A673 (cell line): ENCODE results near the gene MCAT. TPM values are rescaled to one million over a fixed set of nuclear protein-coding genes. Genes with fewer than 3 reads are reported as not detected.
A peak's percentile ranks its signal among the peaks of the same experiment; 100 is the strongest.

ENCODE experiments used
- BruUV-seq: library from RNA; stranded (reverse); fragments of 400-500 nt; replicated peaks from 2 replicates; lab custom pipeline; 2021; lab: Mats Ljungman, UMichigan
- CTCF ChIA-PET: fragments of 300-600 bp; sonication (Branson Sonifier 250); formaldehyde crosslinking; loops from one replicate; lab custom pipeline; 2022; ENCODE audit warnings: antibody characterized with exemption; lab: Charles Lee
- POLR2A ChIA-PET: fragments of 300-600 bp; sonication (Branson Sonifier 250); formaldehyde crosslinking; loops from one replicate; lab custom pipeline; 2022; ENCODE audit warnings: antibody characterized with exemption; ENCODE audit not compliant: low non-redundant PET; lab: Charles Lee
- DNase-seq: peaks from one replicate; pipeline ENCODE4 v3.0.0-alpha.2; 2015; ENCODE audit warnings: low spot score
- H3K27ac ChIP-seq: fragments of 200-600 bp; sonication (generic); 2 replicates; pipeline ENCODE4 v1.5.1; 2016; ENCODE audit warnings: mixed run types, low read depth, mild to moderate bottlenecking, mixed read lengths, antibody characterized with exemption, low read length; ENCODE audit not compliant: poor library complexity, severe bottlenecking
- H3K27me3 ChIP-seq: fragments of 200-600 bp; sonication (generic); replicated peaks from 2 replicates; pipeline ENCODE4 v1.6.1; 2017; ENCODE audit warnings: mixed run types, low read depth, mild to moderate bottlenecking, mixed read lengths, antibody characterized with exemption, low read length; ENCODE audit not compliant: insufficient read depth, poor library complexity
- H3K36me3 ChIP-seq: fragments of 200-600 bp; sonication (generic); 2 replicates; pipeline ENCODE4 v1.6.1; 2016; ENCODE audit warnings: mixed run types, mild to moderate bottlenecking, mixed read lengths, antibody characterized with exemption, low read length; ENCODE audit not compliant: insufficient read depth, poor library complexity, severe bottlenecking
- H3K4me1 ChIP-seq: fragments of 200-600 bp; sonication (generic); 2 replicates; pipeline ENCODE4 v1.6.1; 2017; ENCODE audit warnings: mixed run types, mild to moderate bottlenecking, mixed read lengths, antibody characterized with exemption, low read length; ENCODE audit not compliant: insufficient read depth, poor library complexity, severe bottlenecking
- H3K4me3 ChIP-seq: fragments of 200-600 bp; sonication (generic); 2 replicates; pipeline ENCODE4 v1.5.1; 2016; ENCODE audit warnings: low read depth, mixed run types, mild to moderate bottlenecking, mixed read lengths, low read length; ENCODE audit not compliant: poor library complexity, severe bottlenecking
- H3K9me3 ChIP-seq: fragments of 200-600 bp; sonication (generic); 2 replicates; pipeline ENCODE4 v1.6.1; 2016; ENCODE audit warnings: mixed run types, low read depth, mild to moderate bottlenecking, mixed read lengths, antibody characterized with exemption, low read length; ENCODE audit not compliant: poor library complexity, severe bottlenecking
- CTCF ChIP-seq: fragments of 300-800, 200-600 bp; sonication (generic); conservative IDR thresholded peaks from 2 replicates; pipeline ENCODE4 v1.5.1; 2017; ENCODE audit warnings: low read depth, mild to moderate bottlenecking, antibody characterized with exemption, low read length, moderate library complexity, mixed read lengths
- EZH2 ChIP-seq: fragments of 200-600 bp; sonication (generic); IDR thresholded peaks from 2 replicates; pipeline ENCODE4 v1.6.1; 2017; ENCODE audit warnings: borderline replicate concordance, low read depth, mild to moderate bottlenecking, mixed read lengths, antibody characterized with exemption, low read length; ENCODE audit not compliant: poor library complexity, severe bottlenecking
- intact Hi-C: fragments of 100-400 bp; cut with micrococcal nuclease; formaldehyde crosslinking; loops from one replicate; pipeline ENCODE4 v1.10.0; 2022; ENCODE audit not compliant: unreplicated experiment
- total RNA-seq: library from RNA; stranded (reverse); gene quantifications from 2 replicates; pipeline ENCODE4 v1.2.3, GENCODE V29; 2021

The MCAT gene
- total RNA-seq, 1 experiment from 2014 or later, result 32.2 TPM

GRCh38 chr22:43136801-43137200, 6.4 kb downstream of the MCAT start:
- peaks cover 66% of the 10 kb centered on the region for H3K36me3 ChIP-seq
- no peaks in the 10 kb centered on the region for H3K9me3 ChIP-seq
- intact Hi-C loops, result no loop called here
- DNase-seq, result no peak
- no peak overlapping the region for H3K27ac ChIP-seq
- ChIA-PET CTCF (no interaction called here), POLR2A (no interaction called here)
- no peak for TF ChIP-seq CTCF
- no peak for TF ChIP-seq EZH2
- H3K27me3 ChIP-seq, result no peaks in the 10 kb centered on the region
- BruUV-seq, result no TSS peak
- H3K4me3 ChIP-seq, result no peak overlapping the region
- peaks cover under 1% of the 10 kb centered on the region for H3K4me1 ChIP-seq

- peaks cover 63% of the 10 kb centered on the region for H3K36me3 ChIP-seq
- H3K9me3 ChIP-seq, result no peaks in the 10 kb centered on the region
- no peaks in the 10 kb centered on the region for H3K4me1 ChIP-seq
- H3K27ac ChIP-seq, result no peak overlapping the region
- CTCF ChIA-PET, result no interaction called here
- intact Hi-C loops, result no loop called here
- DNase-seq, result peak; percentile 62
- BruUV-seq, result no TSS peak
- POLR2A ChIA-PET, result no interaction called here
- TF ChIP-seq CTCF (peak; percentile 78), EZH2 (no peak)
- H3K27me3 ChIP-seq, result no peaks in the 10 kb centered on the region
- no peak overlapping the region for H3K4me3 ChIP-seq
Observed at GRCh38 chr22:43136255-43136654, 6.9 kb downstream of the MCAT start.

- no peaks in the 10 kb centered on the region for H3K4me1 ChIP-seq
- POLR2A ChIA-PET, result no interaction called here
- no peak overlapping the region for H3K27ac ChIP-seq
- H3K9me3 ChIP-seq, result no peaks in the 10 kb centered on the region
- H3K27me3 ChIP-seq, result no peaks in the 10 kb centered on the region
- TF ChIP-seq CTCF (no peak), EZH2 (no peak)
- DNase-seq, result no peak
- no peak overlapping the region for H3K4me3 ChIP-seq
- intact Hi-C loops, result no loop called here
- no TSS peak for BruUV-seq
- peaks cover 57% of the 10 kb centered on the region for H3K36me3 ChIP-seq
- CTCF ChIA-PET, result no interaction called here
Observed at GRCh38 chr22:43135565-43135964, 7.6 kb downstream of the MCAT start.
